HG03139 (cell line): ENCODE data around the gene HIPK2.
"Not testable (repeated sequence)": the region's sequence is repeated elsewhere in the genome, so short reads cannot be mapped to it uniquely, and the experiment has no call there.

ENCODE experiments used
- ATAC-seq: cut with Tn5 transposase; IDR thresholded peaks from one replicate; pipeline ENCODE4 v1.9.1; 2021; ENCODE audit not compliant: unreplicated experiment

The HIPK2 gene

GRCh38 chr7:139557857-139558581 lies 219.8 kb downstream of the HIPK2 start:
- no peak for ATAC-seq

GRCh38 chr7:139553991-139554700 lies 223.7 kb downstream of the HIPK2 start:
- ATAC-seq = not testable (repeated sequence)

GRCh38 chr7:139548302-139549028 lies 229.3 kb downstream of the HIPK2 start:
- ATAC-seq = no peak

DNA sequence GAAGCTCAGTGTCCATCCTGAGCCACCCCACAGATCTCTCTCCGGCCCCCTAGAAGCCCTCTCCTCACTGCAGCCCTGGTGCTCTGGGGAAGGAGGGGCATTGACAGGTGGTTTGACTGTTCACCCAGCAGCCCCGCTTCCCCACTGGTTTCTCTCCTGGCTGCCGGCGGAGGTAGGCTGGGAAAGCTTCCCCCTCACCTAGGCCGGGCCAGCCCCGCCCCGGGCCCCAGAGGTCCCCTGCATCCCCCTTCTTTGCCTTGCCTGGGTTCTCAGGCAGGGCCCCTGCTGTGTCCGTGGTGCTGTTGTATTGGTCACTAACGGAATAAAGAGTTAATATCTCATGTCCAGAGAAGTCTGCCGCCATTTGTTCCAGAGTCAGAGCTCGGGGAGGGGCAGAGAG lies 233.2 kb downstream of the HIPK2 start:
- ATAC-seq = no peak

- no peak for ATAC-seq
Measured at GRCh38 chr7:139543801-139544603, 233.8 kb downstream of the HIPK2 start.

- no peak for ATAC-seq
Measured at GRCh38 chr7:139542308-139543151, 235.3 kb downstream of the HIPK2 start.

DNA sequence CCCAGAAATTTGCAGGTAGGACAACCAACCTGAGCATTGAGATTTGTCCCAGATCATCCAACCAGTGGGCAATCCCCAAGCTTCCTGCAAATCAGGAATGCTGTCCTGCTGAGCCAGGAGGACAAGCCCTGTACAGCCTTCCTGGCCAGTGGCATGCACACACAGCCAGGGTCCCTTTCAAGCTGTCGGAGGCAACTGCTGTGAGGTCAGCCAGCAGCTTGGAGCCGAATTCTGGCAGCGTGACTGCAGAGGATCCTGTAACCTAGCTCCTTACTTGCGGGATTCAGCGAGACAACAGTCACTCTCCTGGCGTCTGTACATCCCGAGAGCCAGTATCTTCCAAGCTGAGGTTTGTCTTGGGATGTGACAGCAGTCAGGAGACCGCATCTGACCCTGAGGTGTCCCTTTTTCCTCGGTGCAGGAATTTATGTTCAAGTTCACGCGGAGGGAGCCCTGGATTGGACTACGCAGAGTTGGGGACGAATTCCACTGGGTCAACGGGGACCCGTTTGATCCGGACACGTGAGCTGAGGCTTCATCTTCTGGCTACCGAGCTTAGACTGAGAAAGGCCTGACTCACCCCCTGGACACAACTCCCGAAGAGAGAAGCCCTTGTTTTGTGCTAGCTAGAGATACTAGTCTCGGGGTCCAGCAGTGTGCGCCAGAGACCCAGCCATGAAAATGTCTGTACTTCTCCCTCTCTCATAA lies 236.0 kb downstream of the HIPK2 start:
- ATAC-seq = no peak

- no peak for ATAC-seq
Measured at GRCh38 chr7:139540203-139540602, 237.6 kb downstream of the HIPK2 start.

DNA sequence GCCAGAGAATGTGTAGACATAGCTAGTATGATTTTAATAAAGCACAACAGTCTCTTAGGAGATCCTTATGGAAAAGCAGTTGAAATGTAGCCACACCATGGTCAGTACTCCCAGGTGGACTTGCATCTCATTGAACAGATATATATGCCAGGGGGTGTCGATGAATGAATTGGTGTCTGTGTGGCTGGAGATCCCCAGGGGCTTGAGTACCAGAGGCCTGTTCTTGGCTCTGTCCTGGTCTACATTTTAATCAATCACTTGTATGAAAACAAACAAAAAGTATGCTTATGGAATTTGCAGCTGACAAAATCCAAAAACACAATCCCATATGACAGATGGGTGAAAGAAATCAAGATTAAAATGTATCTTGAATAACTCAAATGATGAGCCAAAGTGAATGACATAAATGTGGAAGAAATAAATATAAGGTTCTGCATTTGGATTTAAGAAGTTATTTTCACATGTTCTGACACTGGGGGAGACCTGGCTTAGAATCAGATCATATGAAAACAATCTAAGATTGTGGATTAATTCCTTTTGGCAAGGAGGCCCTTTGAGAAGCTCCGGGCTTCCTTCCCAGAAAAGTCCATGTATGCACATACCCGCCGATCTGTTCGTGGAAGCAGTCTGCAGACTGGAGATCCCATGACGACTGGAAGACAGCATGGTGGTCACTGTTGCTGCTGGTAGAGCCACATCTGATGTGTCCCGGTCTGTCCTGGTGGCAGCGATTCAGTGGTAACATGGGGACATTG lies 238.7 kb downstream of the HIPK2 start:
- ATAC-seq = no peak

DNA sequence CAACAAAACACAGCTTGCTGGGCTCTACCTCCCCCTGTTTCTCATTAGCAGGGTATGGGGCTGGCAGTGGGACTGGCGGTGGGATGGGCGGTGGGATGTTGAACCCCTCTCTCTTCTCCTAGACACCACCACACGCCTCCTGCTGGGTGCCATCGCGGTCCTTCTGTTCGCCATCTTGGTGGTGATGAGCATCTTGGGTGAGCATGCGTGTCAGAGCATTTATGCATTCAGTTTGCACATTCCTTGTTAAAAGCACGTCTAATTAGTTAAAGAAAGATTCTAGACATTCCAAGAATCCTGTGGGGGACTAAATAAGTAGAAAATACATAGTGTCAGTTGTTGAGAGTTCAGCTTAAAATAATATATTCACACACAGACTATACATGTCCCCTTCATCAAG lies 241.6 kb downstream of the HIPK2 start:
- ATAC-seq = no peak

- ATAC-seq = no peak
Measured at GRCh38 chr7:139534966-139535651, 242.7 kb downstream of the HIPK2 start.

DNA sequence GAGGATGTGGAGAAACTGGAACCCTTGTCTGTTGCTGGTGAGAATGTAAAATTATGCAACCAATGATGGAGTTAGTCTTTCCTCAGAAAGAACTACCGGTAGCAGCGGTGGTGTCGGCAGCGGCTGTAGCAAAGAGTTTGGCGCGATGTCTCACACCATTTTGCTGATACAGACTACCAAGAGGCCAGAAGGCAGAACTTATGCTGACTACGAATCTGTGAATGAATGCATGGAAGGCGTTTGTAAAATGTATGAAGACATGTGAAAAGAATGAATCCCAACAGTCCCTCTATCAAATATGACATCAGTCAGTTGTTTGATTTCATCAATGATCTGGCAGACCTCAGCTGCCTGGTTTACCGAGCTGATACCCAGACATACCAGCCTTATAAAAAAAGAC lies 243.7 kb downstream of the HIPK2 start:
- ATAC-seq = no peak

- ATAC-seq = no peak
Measured at GRCh38 chr7:139532636-139533155, 245.1 kb downstream of the HIPK2 start.

DNA sequence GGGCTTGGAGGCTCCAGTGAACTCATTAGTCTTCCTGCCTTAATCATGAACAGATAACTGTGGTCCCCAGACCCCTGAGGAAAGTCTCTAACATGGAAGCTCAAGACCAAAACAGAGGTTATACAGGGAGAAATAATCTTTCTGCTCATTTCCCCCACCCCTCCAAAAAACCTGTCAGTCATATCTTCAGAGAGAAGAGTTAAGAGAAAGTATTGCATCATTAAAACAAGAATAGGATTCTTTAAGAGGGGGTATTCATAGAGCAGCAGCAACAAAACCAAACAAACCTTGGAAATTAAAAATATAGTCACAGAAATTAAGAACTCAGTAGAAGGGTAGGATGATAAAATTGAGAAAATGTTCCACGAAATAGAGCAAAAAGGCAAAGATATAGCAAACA lies 246.7 kb downstream of the HIPK2 start:
- ATAC-seq = no peak

GRCh38 chr7:139526578-139527544 lies 250.9 kb downstream of the HIPK2 start:
- ATAC-seq = no peak

DNA sequence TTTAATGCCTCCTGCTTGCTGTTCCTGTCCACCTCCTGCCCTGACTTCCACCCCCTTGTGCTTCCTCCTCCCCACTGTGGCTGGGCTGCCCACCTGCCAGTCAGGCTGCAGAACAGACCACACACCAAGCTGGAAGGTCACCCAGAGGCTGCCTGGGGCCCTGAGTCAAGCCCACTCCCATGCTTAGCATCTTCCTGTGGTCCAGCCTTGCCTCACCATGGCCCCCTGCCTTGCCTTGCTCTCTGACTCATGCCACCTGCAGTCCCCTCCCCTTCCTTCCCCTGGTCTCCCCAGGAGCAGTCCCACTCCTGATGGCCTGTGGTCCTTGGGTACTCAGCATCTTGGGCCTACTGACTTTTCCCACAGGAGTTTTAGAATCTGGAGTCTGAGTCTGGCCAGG lies 252.0 kb downstream of the HIPK2 start:
- ATAC-seq = no peak

DNA sequence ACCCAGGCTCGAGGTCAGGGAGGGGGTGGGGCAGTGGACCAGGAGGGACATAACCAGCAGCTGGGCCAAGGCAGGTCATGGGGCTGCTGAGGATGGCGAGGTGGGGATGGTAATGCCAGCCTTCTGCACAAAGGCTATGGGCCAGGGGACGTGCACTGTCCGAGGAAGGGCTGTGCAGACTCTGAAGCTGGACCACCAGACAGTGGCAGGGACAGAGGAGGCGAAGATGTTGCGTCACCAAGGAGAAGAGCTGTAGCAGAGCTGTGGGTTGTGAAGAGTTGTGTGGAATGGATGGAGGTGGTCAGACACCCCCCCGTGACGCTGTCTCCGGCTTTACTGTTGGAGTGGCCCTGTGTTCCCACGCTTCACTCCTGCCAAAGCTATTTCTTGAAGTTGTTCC lies 252.6 kb downstream of the HIPK2 start:
- no peak for ATAC-seq
